ENCODE measurements around the gene MUC5AC. TPM values are rescaled to one million over a fixed set of nuclear protein-coding genes. Genes with fewer than 3 reads are reported as not detected.

MUC5AC gene
- total and polyA plus RNA-seq, 4 donors = not detected

DNA sequence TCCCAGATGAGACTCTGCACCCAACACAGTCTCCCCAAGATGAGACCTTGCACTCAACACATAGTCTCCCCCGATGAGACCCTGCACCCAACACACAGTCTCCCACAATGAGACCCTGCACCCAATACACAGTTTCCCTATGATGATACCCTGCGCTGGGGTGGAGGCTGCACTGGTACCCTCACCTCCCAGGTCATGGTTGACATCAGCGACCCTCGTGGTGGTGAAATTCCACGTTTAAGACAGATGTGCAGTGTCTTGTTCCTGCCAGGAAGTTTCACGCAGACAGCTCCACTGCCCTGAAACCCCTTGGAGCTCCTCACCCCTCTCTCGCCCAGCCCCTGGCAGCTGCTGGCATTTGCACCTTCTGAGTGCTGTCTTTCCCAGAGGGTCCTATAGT, 9.5 kb downstream of the MUC5AC start:
- TF ChIP-seq, protein P1, sequence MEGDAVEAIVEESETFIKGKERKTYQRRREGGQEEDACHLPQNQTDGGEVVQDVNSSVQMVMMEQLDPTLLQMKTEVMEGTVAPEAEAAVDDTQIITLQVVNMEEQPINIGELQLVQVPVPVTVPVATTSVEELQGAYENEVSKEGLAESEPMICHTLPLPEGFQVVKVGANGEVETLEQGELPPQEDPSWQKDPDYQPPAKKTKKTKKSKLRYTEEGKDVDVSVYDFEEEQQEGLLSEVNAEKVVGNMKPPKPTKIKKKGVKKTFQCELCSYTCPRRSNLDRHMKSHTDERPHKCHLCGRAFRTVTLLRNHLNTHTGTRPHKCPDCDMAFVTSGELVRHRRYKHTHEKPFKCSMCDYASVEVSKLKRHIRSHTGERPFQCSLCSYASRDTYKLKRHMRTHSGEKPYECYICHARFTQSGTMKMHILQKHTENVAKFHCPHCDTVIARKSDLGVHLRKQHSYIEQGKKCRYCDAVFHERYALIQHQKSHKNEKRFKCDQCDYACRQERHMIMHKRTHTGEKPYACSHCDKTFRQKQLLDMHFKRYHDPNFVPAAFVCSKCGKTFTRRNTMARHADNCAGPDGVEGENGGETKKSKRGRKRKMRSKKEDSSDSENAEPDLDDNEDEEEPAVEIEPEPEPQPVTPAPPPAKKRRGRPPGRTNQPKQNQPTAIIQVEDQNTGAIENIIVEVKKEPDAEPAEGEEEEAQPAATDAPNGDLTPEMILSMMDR (IDR thresholded peaks at IDR 0.05; ENCODE audit: low read depth, low read length, missing input control) = no peak
- no peak for TF ChIP-seq NR2F2 (IDR thresholded peaks at IDR 0.05)
- no peak for TF ChIP-seq HNF4A (conservative IDR thresholded peaks at IDR 0.05)
- TF ChIP-seq HNF4G (IDR thresholded peaks at IDR 0.05) = no peak
- no peak for TF ChIP-seq GABPA (IDR thresholded peaks at IDR 0.05 in 1 of 2, conservative IDR thresholded peaks at IDR 0.05 in 1 of 2)
- TF ChIP-seq, protein P2, sequence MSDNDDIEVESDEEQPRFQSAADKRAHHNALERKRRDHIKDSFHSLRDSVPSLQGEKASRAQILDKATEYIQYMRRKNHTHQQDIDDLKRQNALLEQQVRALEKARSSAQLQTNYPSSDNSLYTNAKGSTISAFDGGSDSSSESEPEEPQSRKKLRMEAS (IDR thresholded peaks at IDR 0.05) = no peak
- TF ChIP-seq SP1 (IDR thresholded peaks at IDR 0.05) = no peak
- no peak for TF ChIP-seq EGR1 (IDR thresholded peaks at IDR 0.05; ENCODE audit: low read depth in 2 of 2)
- H3K27me3 ChIP-seq (ENCODE audit: control insufficient read depth in 4 of 4, insufficient read depth in 4 of 4, low read length in 3 of 4) = no peaks in the 10 kb centered on the region
- no peaks in the 10 kb centered on the region for H3K36me3 ChIP-seq (ENCODE audit: control insufficient read depth in 4 of 4, insufficient read depth in 3 of 4, low read depth in 1 of 4, low read length in 3 of 4)
- no peaks in the 10 kb centered on the region for H3K9me3 ChIP-seq (ENCODE audit: control insufficient read depth in 4 of 4, low read length in 3 of 4)
- no peak overlapping the region for H3K9ac ChIP-seq (ENCODE audit: low read depth in 1 of 2, low read length in 2 of 2)
- 82% methylated on average over 7 of the region's 7 CpGs for WGBS
- H3K4me3 ChIP-seq (ENCODE audit: low read depth in 1 of 3, low read length in 3 of 3) = no peak overlapping the region
- no peaks in the 10 kb centered on the region for H3K4me1 ChIP-seq (ENCODE audit: control insufficient read depth in 4 of 4, insufficient read depth in 4 of 4, low read length in 3 of 4)
- DNase-seq (ENCODE audit: low spot score) = no peak
- H3K27ac ChIP-seq (ENCODE audit: low read depth in 1 of 2, low read length in 2 of 2) = no peak overlapping the region

DNA sequence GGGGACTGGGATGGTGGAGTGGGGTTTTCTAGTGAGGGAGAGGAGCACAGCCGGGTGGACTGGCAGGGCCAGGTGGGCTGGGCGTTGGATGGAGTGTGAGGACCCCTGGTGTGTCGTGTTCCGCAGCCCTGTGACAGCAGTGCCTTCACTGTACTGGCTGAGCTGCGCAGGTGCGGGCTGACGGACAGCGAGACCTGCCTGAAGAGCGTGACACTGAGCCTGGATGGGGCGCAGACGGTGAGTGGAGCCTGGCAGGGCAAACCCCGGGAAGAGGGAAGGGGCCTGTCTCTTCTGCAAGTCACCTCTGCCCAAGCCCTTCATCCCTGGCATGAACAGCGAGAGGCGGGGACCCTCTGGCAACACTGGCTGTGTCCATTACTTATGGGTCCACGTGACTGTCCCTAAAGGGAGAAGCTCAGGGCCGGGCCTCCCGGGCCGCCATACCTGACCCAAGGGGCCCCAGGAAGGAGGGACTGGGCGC, 10.0 kb downstream of the MUC5AC start:
- H3K4me3 ChIP-seq (ENCODE audit: low read depth in 1 of 3, low read length in 3 of 3) = no peak overlapping the region
- H3K9ac ChIP-seq (ENCODE audit: low read depth in 1 of 2, low read length in 2 of 2) = no peak overlapping the region
- H3K27ac ChIP-seq (ENCODE audit: low read depth in 1 of 2, low read length in 2 of 2) = no peak overlapping the region
- WGBS = 84% methylated on average over 19 of the region's 19 CpGs
- DNase-seq (ENCODE audit: low spot score) = no peak
- H3K36me3 ChIP-seq (ENCODE audit: control insufficient read depth in 4 of 4, insufficient read depth in 3 of 4, low read depth in 1 of 4, low read length in 3 of 4) = no peaks in the 10 kb centered on the region
- H3K4me1 ChIP-seq (ENCODE audit: control insufficient read depth in 4 of 4, insufficient read depth in 4 of 4, low read length in 3 of 4) = no peaks in the 10 kb centered on the region
- no peaks in the 10 kb centered on the region for H3K9me3 ChIP-seq (ENCODE audit: control insufficient read depth in 4 of 4, low read length in 3 of 4)
- TF ChIP-seq REST (IDR thresholded peaks at IDR 0.05) (no peak), HNF4A (conservative IDR thresholded peaks at IDR 0.05) (no peak), FOXA2 (IDR thresholded peaks at IDR 0.05) (no peak), NR2F2 (IDR thresholded peaks at IDR 0.05) (no peak), GABPA (IDR thresholded peaks at IDR 0.05 in 1 of 2, conservative IDR thresholded peaks at IDR 0.05 in 1 of 2) (no peak), YY1 (IDR thresholded peaks at IDR 0.05) (no peak), JUND (IDR thresholded peaks at IDR 0.05) (no peak), TAF1 (conservative IDR thresholded peaks at IDR 0.05) (no peak), RAD21 (IDR thresholded peaks at IDR 0.05) (no peak), RXRA (IDR thresholded peaks at IDR 0.05) (no peak)
- TF ChIP-seq, protein P3, sequence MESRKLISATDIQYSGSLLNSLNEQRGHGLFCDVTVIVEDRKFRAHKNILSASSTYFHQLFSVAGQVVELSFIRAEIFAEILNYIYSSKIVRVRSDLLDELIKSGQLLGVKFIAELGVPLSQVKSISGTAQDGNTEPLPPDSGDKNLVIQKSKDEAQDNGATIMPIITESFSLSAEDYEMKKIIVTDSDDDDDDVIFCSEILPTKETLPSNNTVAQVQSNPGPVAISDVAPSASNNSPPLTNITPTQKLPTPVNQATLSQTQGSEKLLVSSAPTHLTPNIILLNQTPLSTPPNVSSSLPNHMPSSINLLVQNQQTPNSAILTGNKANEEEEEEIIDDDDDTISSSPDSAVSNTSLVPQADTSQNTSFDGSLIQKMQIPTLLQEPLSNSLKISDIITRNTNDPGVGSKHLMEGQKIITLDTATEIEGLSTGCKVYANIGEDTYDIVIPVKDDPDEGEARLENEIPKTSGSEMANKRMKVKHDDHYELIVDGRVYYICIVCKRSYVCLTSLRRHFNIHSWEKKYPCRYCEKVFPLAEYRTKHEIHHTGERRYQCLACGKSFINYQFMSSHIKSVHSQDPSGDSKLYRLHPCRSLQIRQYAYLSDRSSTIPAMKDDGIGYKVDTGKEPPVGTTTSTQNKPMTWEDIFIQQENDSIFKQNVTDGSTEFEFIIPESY (IDR thresholded peaks at IDR 0.05) = no peak
- H3K27me3 ChIP-seq (ENCODE audit: control insufficient read depth in 4 of 4, insufficient read depth in 4 of 4, low read length in 3 of 4) = no peaks in the 10 kb centered on the region
